Measurements from ENCODE around the gene BRD3.

Gene BRD3

GRCh38 chr9:134101623-134102149 is 33.9 kb upstream of the BRD3 start:
- TF ChIP-seq FOXP2 (optimal IDR thresholded peaks at IDR 0.05; ENCODE audit: borderline replicate concordance, extremely low read depth, extremely low read length, insufficient read depth) = no peak
- no peak for TF ChIP-seq SIN3A (IDR thresholded peaks at IDR 0.05; ENCODE audit: borderline replicate concordance, insufficient read depth, low read length)
- TF ChIP-seq REST (IDR thresholded peaks at IDR 0.05; ENCODE audit: insufficient read depth in 1 of 2, low read depth in 2 of 2, low read length in 2 of 2) = no peak
- no peak for TF ChIP-seq TAF1 (IDR thresholded peaks at IDR 0.05; ENCODE audit: borderline replicate concordance, insufficient read depth, low read length)
- no peak for TF ChIP-seq POLR2AphosphoS5 (IDR thresholded peaks at IDR 0.05; ENCODE audit: low read depth, low read length)

GRCh38 chr9:134100040-134100439 is 32.2 kb upstream of the BRD3 start:
- no peak for TF ChIP-seq FOXP2 (optimal IDR thresholded peaks at IDR 0.05; ENCODE audit: borderline replicate concordance, extremely low read depth, extremely low read length, insufficient read depth)
- TF ChIP-seq TAF1 (IDR thresholded peaks at IDR 0.05; ENCODE audit: borderline replicate concordance, insufficient read depth, low read length) = no peak
- TF ChIP-seq REST (IDR thresholded peaks at IDR 0.05; ENCODE audit: insufficient read depth in 1 of 2, low read depth in 2 of 2, low read length in 2 of 2) = no peak
- no peak for TF ChIP-seq POLR2AphosphoS5 (IDR thresholded peaks at IDR 0.05; ENCODE audit: low read depth, low read length)
- no peak for TF ChIP-seq SIN3A (IDR thresholded peaks at IDR 0.05; ENCODE audit: borderline replicate concordance, insufficient read depth, low read length)

- TF ChIP-seq SIN3A (IDR thresholded peaks at IDR 0.05; ENCODE audit: borderline replicate concordance, insufficient read depth, low read length) = no peak
- no peak for TF ChIP-seq REST (IDR thresholded peaks at IDR 0.05; ENCODE audit: insufficient read depth in 1 of 2, low read depth in 2 of 2, low read length in 2 of 2)
- TF ChIP-seq POLR2AphosphoS5 (IDR thresholded peaks at IDR 0.05; ENCODE audit: low read depth, low read length) = no peak
- TF ChIP-seq FOXP2 (optimal IDR thresholded peaks at IDR 0.05; ENCODE audit: borderline replicate concordance, extremely low read depth, extremely low read length, insufficient read depth) = no peak
Measured at GRCh38 chr9:134099123-134099761, 31.4 kb upstream of the BRD3 start.

GRCh38 chr9:134089972-134090371 is 22.1 kb upstream of the BRD3 start:
- TF ChIP-seq TAF1 (IDR thresholded peaks at IDR 0.05; ENCODE audit: borderline replicate concordance, insufficient read depth, low read length) (no peak), REST (IDR thresholded peaks at IDR 0.05; ENCODE audit: insufficient read depth in 1 of 2, low read depth in 2 of 2, low read length in 2 of 2) (no peak), FOXP2 (optimal IDR thresholded peaks at IDR 0.05; ENCODE audit: borderline replicate concordance, extremely low read depth, extremely low read length, insufficient read depth) (no peak), SIN3A (IDR thresholded peaks at IDR 0.05; ENCODE audit: borderline replicate concordance, insufficient read depth, low read length) (no peak), POLR2AphosphoS5 (IDR thresholded peaks at IDR 0.05; ENCODE audit: low read depth, low read length) (no peak)

Data from PFSK-1 (cell line).